ENCODE data around the gene RPL19.

Gene RPL19

DNA sequence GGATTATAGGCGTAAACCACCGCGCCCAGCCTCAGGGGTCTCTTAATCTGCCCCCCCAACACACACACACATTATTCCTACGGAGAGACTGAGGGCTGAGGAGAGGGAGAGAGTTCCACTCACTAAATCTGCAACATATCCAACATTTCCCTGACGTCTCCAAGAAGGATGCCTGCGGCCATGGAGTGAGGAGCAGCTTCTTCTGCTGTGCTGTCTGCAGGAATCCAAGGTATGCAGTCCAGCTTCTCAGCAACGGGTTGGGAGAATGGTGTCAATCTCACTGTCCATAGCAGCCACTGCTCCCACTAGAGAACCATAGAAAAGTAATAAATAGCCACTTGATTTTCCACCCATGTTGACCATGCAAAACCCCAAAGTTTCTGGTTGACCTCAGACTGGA lies 43.6 kb upstream of the RPL19 start:
- TF ChIP-seq, protein P1, sequence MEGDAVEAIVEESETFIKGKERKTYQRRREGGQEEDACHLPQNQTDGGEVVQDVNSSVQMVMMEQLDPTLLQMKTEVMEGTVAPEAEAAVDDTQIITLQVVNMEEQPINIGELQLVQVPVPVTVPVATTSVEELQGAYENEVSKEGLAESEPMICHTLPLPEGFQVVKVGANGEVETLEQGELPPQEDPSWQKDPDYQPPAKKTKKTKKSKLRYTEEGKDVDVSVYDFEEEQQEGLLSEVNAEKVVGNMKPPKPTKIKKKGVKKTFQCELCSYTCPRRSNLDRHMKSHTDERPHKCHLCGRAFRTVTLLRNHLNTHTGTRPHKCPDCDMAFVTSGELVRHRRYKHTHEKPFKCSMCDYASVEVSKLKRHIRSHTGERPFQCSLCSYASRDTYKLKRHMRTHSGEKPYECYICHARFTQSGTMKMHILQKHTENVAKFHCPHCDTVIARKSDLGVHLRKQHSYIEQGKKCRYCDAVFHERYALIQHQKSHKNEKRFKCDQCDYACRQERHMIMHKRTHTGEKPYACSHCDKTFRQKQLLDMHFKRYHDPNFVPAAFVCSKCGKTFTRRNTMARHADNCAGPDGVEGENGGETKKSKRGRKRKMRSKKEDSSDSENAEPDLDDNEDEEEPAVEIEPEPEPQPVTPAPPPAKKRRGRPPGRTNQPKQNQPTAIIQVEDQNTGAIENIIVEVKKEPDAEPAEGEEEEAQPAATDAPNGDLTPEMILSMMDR (IDR thresholded peaks at IDR 0.05; ENCODE audit: low read depth, low read length, missing control alignments): no peak
- no peak for DNase-seq (ENCODE audit: extremely low read depth, low read depth)
- no peak overlapping the region for H3K4me3 ChIP-seq (replicated peaks; ENCODE audit: low read depth, low read length)

DNA sequence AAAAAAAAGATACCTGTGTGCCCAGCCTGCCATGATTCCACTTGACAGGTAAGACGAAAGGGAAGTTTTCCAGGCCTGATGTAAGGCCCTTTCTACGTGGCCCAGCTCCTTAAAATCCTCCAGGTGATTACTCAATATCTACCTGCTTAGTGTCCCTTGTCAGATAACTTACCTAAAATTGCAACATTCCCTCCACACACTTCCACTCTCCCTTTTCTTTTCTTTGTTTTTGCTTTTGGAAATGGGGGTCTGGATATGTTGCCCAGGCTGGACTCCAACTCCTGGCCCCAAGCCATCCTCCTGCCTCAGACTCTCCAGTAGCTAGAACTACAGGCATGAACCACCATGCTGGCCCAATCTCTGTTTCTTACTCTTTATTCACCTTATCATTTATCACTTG lies 41.5 kb upstream of the RPL19 start:
- no peak for DNase-seq (ENCODE audit: extremely low read depth, low read depth)
- no peak overlapping the region for H3K4me3 ChIP-seq (replicated peaks; ENCODE audit: low read depth, low read length)
- TF ChIP-seq, protein P1 (IDR thresholded peaks at IDR 0.05; ENCODE audit: low read depth, low read length, missing control alignments): no peak

DNA sequence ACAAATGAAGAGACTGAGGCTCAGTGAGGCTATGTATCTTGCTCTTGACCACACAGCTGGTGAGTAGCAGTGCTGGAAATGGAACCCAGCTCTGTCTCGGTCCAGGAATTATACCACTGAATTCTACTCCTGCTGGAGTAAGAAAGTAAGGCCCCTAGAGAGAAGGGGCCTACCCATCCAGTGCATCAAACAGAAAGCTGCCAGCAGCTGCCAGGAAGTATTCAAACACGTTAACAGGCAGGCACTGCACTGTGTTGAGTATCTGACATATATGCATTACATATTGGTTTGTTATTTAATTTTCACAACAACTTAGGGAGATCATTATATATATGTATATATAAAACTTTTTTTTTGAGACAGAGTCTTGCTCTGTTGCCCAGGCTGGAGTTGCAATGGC lies 38.1 kb upstream of the RPL19 start:
- TF ChIP-seq, protein P1 (IDR thresholded peaks at IDR 0.05; ENCODE audit: low read depth, low read length, missing control alignments): no peak
- DNase-seq (ENCODE audit: extremely low read depth, low read depth): no peak
- no peak overlapping the region for H3K4me3 ChIP-seq (replicated peaks; ENCODE audit: low read depth, low read length)

DNA sequence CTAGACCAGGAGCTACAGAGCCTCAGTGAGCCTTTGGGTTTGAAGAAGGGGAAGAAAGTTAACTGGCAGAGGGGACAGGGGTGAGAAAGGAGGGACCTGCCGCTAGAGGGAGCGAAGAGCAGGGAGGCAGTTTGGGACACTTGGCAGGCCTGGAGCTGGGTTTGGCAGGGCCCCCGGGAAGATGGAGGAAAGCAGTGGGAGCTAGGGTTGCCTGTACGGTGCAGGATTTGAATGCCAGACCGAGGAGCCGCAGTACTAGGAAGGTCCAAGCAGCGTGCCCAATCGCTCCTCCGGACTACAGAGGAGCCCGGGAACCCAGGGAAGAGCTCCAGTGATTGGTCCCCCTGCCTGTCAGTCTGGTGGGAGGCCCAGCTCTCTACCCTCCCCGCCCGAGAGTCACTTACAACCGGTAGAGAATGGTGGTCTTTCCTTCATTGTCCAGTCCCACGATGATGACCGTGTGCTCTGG lies 35.4 kb upstream of the RPL19 start:
- TF ChIP-seq, protein P1 (IDR thresholded peaks at IDR 0.05; ENCODE audit: low read depth, low read length, missing control alignments): peak; percentile 95
- peak; percentile 83 for DNase-seq (ENCODE audit: extremely low read depth, low read depth)
- peak overlapping the region; percentile 44 for H3K4me3 ChIP-seq (replicated peaks; ENCODE audit: low read depth, low read length)

DNA sequence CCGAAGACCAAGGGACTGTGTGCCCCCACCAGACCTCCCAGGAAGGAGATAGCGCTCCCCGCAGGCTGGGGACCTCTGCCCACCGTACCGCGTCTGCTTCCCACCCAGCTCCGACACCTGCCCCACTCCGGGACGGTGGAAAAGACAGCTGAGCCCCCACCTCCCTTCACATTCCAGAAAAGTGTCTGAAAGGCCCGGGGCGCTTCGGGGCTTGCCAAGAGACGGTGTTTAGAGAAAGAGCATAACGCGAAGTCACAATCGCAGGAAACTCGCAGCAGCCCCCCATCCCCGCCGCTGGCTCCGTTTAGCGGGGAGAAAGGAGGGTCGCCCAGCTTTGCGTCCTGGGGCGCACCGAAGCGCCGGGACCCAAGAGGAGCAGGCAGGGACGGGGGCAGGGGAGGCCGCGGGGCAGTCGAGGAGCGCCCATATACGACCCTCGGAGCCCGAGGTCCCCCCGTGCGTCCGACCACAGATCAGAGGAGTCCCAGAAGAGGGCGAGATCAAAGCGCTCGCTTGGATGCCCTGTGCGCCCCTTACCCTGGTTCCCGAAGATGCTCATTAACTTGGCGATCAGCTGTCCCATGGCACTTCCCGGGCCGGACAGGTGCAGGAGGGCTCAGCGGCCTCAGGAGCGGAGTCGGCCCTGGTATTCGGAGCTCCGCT lies 34.8 kb upstream of the RPL19 start:
- TF ChIP-seq, protein P1 (IDR thresholded peaks at IDR 0.05; ENCODE audit: low read depth, low read length, missing control alignments): no peak
- peak overlapping the region; percentile 44 for H3K4me3 ChIP-seq (replicated peaks; ENCODE audit: low read depth, low read length)
- no peak for DNase-seq (ENCODE audit: extremely low read depth, low read depth)

DNA sequence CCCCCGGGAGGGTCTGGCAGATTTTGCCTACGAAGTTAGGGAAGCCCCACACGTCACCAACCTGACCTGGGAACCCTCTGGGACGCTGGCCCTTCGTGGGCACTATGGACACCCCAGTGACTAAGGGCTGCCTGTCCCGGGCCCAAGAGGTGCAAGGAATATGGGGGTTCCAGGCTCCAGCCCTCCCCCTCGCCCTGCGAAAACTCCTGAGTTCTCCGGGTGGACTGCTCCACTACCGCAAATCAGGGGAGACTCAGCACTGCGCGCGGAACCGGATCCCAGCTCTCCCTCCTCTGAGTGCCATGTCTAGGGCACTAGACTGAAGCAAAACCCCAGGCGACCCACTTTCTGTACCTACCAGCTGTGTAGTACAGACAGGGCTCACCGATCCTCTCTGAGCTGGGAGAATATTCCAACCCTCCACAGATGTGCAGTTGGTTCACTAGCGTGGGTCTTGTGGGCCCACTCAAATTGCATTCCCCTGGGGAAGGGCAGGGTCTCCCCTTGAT lies 34.2 kb upstream of the RPL19 start, which contains the start of gene ARL5C:
Gene ARL5C, minus strand, starts transcription at position 321 of the 509 bp plus-strand sequence. CDS start 401 bp downstream, outside the sequence.
- no peak for DNase-seq (ENCODE audit: extremely low read depth, low read depth)
- TF ChIP-seq, protein P1 (IDR thresholded peaks at IDR 0.05; ENCODE audit: low read depth, low read length, missing control alignments): no peak
- H3K4me3 ChIP-seq (replicated peaks; ENCODE audit: low read depth, low read length): peak within 1 kb of the TSS; percentile 44
